ENCODE measurements around the gene CCDC144A.
"Not testable (repeated sequence)": the region's sequence is repeated elsewhere in the genome, so short reads cannot be mapped to it uniquely, and the experiment has no call there.

The CCDC144A gene

GRCh38 chr17:16820979-16821543 is 131.0 kb downstream of the CCDC144A start:
- DNase-seq = no peak

DNA sequence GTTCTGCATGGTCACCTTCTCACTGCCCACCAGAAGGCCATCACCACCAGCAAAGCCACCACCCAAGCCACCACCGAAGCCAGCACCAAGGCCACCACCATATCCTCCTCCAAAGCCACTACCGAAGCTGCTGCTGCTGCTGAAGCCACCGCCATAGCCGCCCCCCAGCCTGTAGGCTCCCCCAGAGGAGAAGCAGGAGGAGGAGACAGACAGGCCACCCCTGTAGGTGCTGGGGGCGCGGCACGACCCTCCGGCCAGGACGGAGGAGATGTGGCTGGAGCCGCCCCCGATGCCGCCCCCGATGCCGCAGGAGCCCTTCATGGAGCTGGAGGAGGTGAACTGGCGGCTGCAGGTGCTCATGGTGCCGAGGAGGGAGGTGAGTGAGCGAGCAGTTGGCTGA is 132.1 kb downstream of the CCDC144A start:
- not testable (repeated sequence) for DNase-seq

DNA sequence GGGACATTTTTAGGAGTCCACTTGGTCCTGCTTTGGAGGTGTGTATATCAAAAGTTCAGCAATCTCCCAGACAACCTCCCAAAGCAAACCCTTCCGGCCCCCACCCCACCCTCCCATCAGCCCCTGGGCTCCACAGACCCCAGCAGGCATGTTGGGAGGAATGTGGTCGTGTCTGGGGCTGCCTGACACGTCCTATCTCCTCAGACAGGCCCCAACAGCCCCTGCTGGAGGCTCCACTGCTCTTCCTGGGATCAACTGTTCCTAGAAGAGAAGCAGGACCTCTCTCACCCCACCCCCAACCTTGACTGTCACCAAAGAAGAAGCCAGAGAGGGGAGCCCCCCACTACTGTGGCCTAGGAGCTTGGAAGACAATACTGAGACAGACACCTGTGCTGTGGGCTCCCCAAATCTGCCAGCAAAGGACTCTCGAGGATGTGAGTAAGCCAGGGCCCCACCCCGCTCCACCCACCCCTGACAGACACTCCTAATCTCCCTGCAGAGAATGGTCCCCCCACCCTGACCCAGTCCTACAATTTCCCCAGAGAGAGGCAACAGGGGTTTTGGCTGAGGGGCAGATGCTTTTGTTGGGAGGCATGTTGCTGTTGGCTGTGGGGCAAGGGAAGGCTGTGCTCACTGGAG is 133.8 kb downstream of the CCDC144A start:
- not testable (repeated sequence) for DNase-seq

Measured in DMS53 (cell line).